HG02759 (cell line): ENCODE results near the gene CEACAM16.

Source experiments
- ATAC-seq: cut with Tn5 transposase; IDR thresholded peaks from one replicate; pipeline ENCODE4 v1.9.1; 2021; ENCODE audit warnings: mild to moderate bottlenecking, moderate library complexity; ENCODE audit not compliant: unreplicated experiment

The CEACAM16 gene

GRCh38 chr19:44758596-44758995 lies 59.6 kb downstream of the CEACAM16 start:
- no peak for ATAC-seq

GRCh38 chr19:44759083-44759804 lies 60.3 kb downstream of the CEACAM16 start:
- no peak for ATAC-seq
